Mucosa of descending colon (tissue), 3 donors: ENCODE measurements around the gene SH3BP2. TPM values are rescaled to one million over a fixed set of nuclear protein-coding genes. Genes with fewer than 3 reads are reported as not detected.

Experiments
- ATAC-seq: fragments of 200-7000 bp; cut with Tn5 transposase; one replicate; pipeline ENCODE4 v1.9.1; 2020; ENCODE audit warnings: mild to moderate bottlenecking, moderate library complexity
- DNase-seq, 3 donors: peaks; one replicate each; pipeline ENCODE4 v3.0.0-alpha.2; 2020
- H3K36me3 ChIP-seq: fragments of 200-600 bp; one replicate; pipeline ENCODE4 v1.8.0; 2021; ENCODE audit warnings: low read depth, mild to moderate bottlenecking
- H3K4me1 ChIP-seq: fragments of 200-600 bp; one replicate; pipeline ENCODE4 v1.8.0; 2021; ENCODE audit warnings: low read depth, mild to moderate bottlenecking
- H3K4me3 ChIP-seq: fragments of 200-600 bp; one replicate; pipeline ENCODE4 v1.8.0; 2021; ENCODE audit warnings: mild to moderate bottlenecking
- H3K9me3 ChIP-seq: fragments of 200-600 bp; one replicate; pipeline ENCODE4 v1.8.0; 2021; ENCODE audit warnings: mild to moderate bottlenecking
- intact Hi-C, 2 donors: fragments of 100-400 bp; cut with DNase I in 1 of 2; cut with micrococcal nuclease in 1 of 2; formaldehyde crosslinking; loops; one replicate each; pipeline versions ENCODE4 v1.11.0 to v1.11.1; 2022; cut with DNase I, micrococcal nuclease
- total RNA-seq, 3 donors: library from RNA; stranded (reverse); fragmentation: NEBNext Ultra II Directional in 2 of 3; extraction: Animal tissue kit (Norgen Biotek cat#: 25700) in 2 of 3; gene quantifications; one replicate each; pipeline versions ENCODE4 v1.2.1 to v1.2.4, GENCODE V29; 2021 to 2023
- TF ChIP-seq, protein P1 (sequence below): fragments of 200-600 bp; IDR thresholded peaks from one replicate; pipeline ENCODE4 v1.8.0; 2022; ENCODE audit warnings: antibody characterized with exemption, mild to moderate bottlenecking
- donor health status: DM: no; HTN: no; CAD: no; lungs with moderate emphysema.
- donor health status: DM: no; HTN: no; CAD: no.
- donor health status: DM: no; HTN: yes; CAD: no.

The SH3BP2 gene
- total RNA-seq, 3 donors from 2014 or later: 48.1 to 75.3 (median 73.0) TPM

- Histone ChIP-seq H3K36me3 (no peaks in the 10 kb centered on the region), H3K9me3 (no peaks in the 10 kb centered on the region), H3K4me3 (no peak overlapping the region), H3K4me1 (peaks cover 60% of the 10 kb centered on the region)
- DNase-seq: peak; percentile 67 to 86 (median 77)
- intact Hi-C loops: no loop called here
- TF ChIP-seq, protein P1, sequence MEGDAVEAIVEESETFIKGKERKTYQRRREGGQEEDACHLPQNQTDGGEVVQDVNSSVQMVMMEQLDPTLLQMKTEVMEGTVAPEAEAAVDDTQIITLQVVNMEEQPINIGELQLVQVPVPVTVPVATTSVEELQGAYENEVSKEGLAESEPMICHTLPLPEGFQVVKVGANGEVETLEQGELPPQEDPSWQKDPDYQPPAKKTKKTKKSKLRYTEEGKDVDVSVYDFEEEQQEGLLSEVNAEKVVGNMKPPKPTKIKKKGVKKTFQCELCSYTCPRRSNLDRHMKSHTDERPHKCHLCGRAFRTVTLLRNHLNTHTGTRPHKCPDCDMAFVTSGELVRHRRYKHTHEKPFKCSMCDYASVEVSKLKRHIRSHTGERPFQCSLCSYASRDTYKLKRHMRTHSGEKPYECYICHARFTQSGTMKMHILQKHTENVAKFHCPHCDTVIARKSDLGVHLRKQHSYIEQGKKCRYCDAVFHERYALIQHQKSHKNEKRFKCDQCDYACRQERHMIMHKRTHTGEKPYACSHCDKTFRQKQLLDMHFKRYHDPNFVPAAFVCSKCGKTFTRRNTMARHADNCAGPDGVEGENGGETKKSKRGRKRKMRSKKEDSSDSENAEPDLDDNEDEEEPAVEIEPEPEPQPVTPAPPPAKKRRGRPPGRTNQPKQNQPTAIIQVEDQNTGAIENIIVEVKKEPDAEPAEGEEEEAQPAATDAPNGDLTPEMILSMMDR: no peak
- peak; percentile 36 for ATAC-seq
Observed at GRCh38 chr4:2794486-2795299, 1.8 kb downstream of the SH3BP2 start.

GRCh38 chr4:2795300-2795892, 2.5 kb downstream of the SH3BP2 start:
- Histone ChIP-seq H3K4me1 (peaks cover 62% of the 10 kb centered on the region), H3K36me3 (no peaks in the 10 kb centered on the region), H3K4me3 (no peak overlapping the region), H3K9me3 (no peaks in the 10 kb centered on the region)
- ATAC-seq (no peak), DNase-seq (peak; percentile 23 to 66 (median 43))
- TF ChIP-seq, protein P1: no peak
- intact Hi-C loops: no loop called here

DNA sequence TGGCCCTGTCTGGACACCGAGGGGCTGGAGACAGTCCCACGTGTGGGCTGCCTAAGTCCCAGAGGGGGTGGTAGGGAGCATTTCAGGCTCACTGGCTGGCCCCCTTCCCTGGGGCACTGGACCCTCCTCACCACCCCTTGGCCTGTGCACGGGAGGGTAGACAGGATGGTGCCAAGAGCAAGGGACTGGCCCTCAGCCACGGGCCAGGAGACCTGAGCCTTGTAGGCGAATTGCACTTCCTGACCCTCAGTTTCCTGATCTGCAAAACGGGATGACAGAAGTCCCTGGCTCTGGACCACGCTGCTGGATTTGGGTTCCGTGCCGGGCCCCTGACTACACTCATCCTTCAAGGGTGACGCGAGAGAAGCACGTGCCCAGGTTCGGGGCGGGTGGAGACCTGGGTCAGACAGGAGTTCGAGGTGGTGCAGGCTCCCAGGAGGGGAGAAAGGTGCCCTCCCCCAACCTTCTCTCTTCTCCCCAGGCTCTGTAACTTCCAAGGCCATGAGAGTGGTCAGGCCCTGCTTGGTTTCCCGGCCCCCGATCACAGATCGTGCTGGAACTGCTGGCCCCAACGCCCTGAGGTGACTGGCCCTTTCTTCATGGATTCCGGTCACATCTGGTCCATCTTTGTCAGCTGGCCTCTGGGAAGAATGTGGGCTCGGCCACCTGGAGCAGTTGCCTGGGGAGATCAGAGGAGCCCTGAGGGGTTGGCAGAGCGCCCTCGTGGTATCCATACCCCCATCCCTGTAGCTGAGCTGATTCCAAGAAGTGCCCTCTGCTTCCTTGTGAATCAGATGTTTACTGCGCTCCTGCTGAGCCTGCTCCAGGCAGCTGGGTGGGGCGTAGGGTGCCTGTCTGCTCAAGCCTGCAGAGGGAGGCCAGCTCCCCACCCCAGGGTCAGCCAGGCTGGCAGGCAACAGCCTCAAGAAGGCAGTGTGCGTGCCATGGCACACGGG, 3.3 kb downstream of the SH3BP2 start:
- TF ChIP-seq, protein P1: no peak

DNA sequence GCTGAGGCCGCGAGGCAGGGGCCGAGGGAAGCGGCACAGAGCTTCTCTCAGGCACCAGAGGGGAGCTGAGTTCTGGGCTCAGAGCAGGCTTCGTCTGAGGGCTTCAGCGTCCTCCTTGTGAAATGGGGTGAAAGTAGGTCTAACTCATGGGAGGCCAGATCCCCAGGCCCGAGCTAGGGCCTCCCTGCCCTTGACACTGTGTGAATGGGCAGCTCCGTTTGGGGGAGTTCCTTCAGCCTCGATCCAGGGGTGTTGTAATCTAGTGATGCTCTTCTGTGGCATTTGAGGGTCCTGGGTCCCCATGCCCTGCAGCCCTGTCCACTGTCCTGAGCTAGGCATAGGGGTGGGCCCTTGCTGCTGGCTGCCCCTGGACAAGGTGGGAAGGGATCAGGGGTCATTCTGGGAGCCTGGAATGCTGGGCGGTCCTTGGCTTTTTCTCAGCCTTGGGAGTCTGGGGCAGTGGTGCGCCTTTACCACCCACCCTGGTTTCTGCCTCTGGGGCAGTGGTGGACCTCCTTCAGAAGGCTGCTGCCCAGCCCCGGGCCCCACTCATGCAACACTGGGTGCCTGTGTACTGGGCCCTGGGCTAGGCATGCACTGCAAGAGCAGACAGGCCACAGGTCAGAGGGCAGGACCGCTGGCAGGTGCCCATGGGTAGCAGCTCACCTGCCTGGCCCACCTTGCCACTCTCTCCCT, 4.1 kb downstream of the SH3BP2 start:
- ATAC-seq (no peak), DNase-seq (peak; percentile 16 to 57 (median 42))
- Histone ChIP-seq H3K4me3 (no peak overlapping the region), H3K36me3 (no peaks in the 10 kb centered on the region), H3K9me3 (no peaks in the 10 kb centered on the region), H3K4me1 (peaks cover 72% of the 10 kb centered on the region)
- TF ChIP-seq, protein P1: no peak
- intact Hi-C loops: no loop called here

More for the DNA sequence above, 3.3 kb downstream of the SH3BP2 start:
- peak; percentile 65 for ATAC-seq
- Histone ChIP-seq H3K9me3 (no peaks in the 10 kb centered on the region), H3K4me1 (peaks cover 67% of the 10 kb centered on the region), H3K36me3 (no peaks in the 10 kb centered on the region), H3K4me3 (no peak overlapping the region)
- intact Hi-C loops: no loop called here
- peak; percentile 87 to 92 (median 88) for DNase-seq
